Lung (tissue), 12 donors: ENCODE results near the gene SMARCC2. TPM values are rescaled to one million over a fixed set of nuclear protein-coding genes. Genes with fewer than 3 reads are reported as not detected.

ENCODE experiments used
- ATAC-seq: fragments of 200-7000 bp; cut with Tn5 transposase; one replicate; pipeline ENCODE4 v1.9.1; 2020; ENCODE audit warnings: moderate number of reproducible peaks; ENCODE audit not compliant: insufficient read depth, low FRiP score
- DNase-seq, 3 donors: peaks; one replicate each; pipeline ENCODE4 v3.0.0-alpha.2; 2013 to 2017
- H3K27ac ChIP-seq, 2 donors: one replicate each; pipeline ENCODE4 v1.5.1; 2013; ENCODE audit warnings: mild to moderate bottlenecking in 2 of 2, moderate library complexity in 2 of 2, control low read depth in 1 of 2, inconsistent platforms in 1 of 2, low read depth in 1 of 2, low read length in 1 of 2
- H3K27me3 ChIP-seq, 3 donors: one replicate each; pipeline ENCODE4 v1.5.1; 2013; ENCODE audit warnings: low read length in 2 of 3; ENCODE audit not compliant: control insufficient read depth in 3 of 3, insufficient read depth in 3 of 3
- H3K36me3 ChIP-seq, 4 donors: one replicate each; pipeline ENCODE4 v1.5.1; 2013; ENCODE audit warnings: low read length in 4 of 4, mild to moderate bottlenecking in 1 of 4, moderate library complexity in 1 of 4; ENCODE audit not compliant: control insufficient read depth in 4 of 4, insufficient read depth in 4 of 4
- H3K4me1 ChIP-seq, 5 donors: one replicate each; pipeline ENCODE4 v1.5.1; 2013; ENCODE audit warnings: low read length in 5 of 5, mild to moderate bottlenecking in 2 of 5, moderate library complexity in 1 of 5; ENCODE audit not compliant: control insufficient read depth in 5 of 5, insufficient read depth in 5 of 5
- H3K4me3 ChIP-seq: one replicate; pipeline ENCODE4 v1.5.1; 2013; ENCODE audit warnings: mild to moderate bottlenecking, control low read depth, moderate library complexity
- H3K9ac ChIP-seq, 2 donors: one replicate each; pipeline ENCODE4 v1.5.1; 2013; ENCODE audit warnings: low read length in 2 of 2, control low read depth in 1 of 2; ENCODE audit not compliant: insufficient read depth in 1 of 2
- H3K9me3 ChIP-seq, 4 donors: one replicate each; pipeline ENCODE4 v1.5.1; 2013; ENCODE audit warnings: low read length in 3 of 4, mild to moderate bottlenecking in 1 of 4, moderate library complexity in 1 of 4; ENCODE audit not compliant: control insufficient read depth in 4 of 4, insufficient read depth in 3 of 4
- WGBS, 2 donors: extraction: QIAGEN DNeasy Blood & Tissue Kit; methylation state at CpG; one replicate each; pipeline ENCODE4 v1.1.7; 2013; 5-methylcytosine and 5-hydroxymethylcytosine counted together
- polyA plus RNA-seq, 2 donors: library from polyadenylated mRNA; stranded (reverse); fragments of 200-250 nt; gene quantifications; one replicate each; pipeline ENCODE4 v1.2.1, GENCODE V29; 2013
- total RNA-seq, 2 donors: library from RNA; depleted of rRNA in 1 of 2; stranded (reverse); fragments of >200 nt in 1 of 2; gene quantifications; one replicate each; pipeline ENCODE4 v1.2.1, GENCODE V29; 2014 to 2021
- TF ChIP-seq, protein P1 (sequence below): IDR thresholded peaks from 2 replicates; pipeline ENCODE4 v1.5.1; 2012; ENCODE audit warnings: mild to moderate bottlenecking; ENCODE audit errors: control extremely low read depth, extremely low read depth
- donor health status: control.
- donor health status: control.
- donor health status: Bipolar disorder and iron deficiency.
- donor health status: healthy.
- donor health status: DM: yes; HTN: yes; CAD: no.

Gene SMARCC2
- total and polyA plus RNA-seq, 4 donors = 23.9 to 97.5 (median 47.7) TPM

DNA sequence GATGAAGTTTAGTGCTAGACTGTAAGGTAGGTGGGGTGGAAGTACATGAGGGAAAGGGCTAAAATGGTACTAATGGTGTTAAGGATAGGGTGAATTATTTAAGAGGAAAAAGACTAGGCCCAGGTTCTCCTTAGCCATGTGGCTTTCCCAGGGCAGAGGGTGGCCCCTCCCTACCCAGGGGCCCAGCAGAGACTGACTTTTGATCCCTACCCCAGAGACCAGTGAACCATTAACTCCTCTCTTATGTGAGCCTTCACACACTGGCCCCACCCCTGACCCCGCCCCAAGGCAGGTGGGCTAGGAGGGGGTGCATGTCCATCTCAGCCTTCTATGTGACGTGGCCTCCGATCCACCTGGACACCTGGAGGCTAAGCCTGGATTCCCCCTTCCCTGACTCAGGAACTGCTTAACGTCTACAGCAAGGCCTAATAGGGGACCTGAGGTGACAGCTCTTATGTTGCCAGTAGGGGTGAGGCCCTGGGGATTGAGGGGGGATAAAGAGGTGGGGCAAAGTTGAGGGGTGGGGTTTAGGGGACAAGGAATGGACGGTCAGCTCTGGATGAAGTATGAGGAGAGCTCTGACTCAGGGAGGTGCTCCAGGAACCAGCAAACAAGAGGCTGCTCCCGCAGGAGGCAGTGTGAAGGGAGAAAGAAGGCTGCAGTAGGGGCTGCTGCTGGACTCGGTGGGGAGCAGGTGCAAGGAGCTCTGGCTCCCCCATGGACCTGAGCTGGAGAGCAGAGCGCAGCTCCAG, 41.3 kb upstream of the SMARCC2 start:
- Histone ChIP-seq H3K9ac (no peak overlapping the region), H3K27ac (no peak overlapping the region), H3K27me3 (no peaks in the 10 kb centered on the region), H3K4me1 (peaks cover 0 to 4% (median 0%) of the 10 kb centered on the region in 5 donors), H3K36me3 (peaks cover 0 to 3% (median 0%) of the 10 kb centered on the region in 4 donors), H3K9me3 (no peaks in the 10 kb centered on the region), H3K4me3 (no peak overlapping the region)
- TF ChIP-seq, protein P1, sequence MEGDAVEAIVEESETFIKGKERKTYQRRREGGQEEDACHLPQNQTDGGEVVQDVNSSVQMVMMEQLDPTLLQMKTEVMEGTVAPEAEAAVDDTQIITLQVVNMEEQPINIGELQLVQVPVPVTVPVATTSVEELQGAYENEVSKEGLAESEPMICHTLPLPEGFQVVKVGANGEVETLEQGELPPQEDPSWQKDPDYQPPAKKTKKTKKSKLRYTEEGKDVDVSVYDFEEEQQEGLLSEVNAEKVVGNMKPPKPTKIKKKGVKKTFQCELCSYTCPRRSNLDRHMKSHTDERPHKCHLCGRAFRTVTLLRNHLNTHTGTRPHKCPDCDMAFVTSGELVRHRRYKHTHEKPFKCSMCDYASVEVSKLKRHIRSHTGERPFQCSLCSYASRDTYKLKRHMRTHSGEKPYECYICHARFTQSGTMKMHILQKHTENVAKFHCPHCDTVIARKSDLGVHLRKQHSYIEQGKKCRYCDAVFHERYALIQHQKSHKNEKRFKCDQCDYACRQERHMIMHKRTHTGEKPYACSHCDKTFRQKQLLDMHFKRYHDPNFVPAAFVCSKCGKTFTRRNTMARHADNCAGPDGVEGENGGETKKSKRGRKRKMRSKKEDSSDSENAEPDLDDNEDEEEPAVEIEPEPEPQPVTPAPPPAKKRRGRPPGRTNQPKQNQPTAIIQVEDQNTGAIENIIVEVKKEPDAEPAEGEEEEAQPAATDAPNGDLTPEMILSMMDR = no peak
- DNase-seq (no peak), ATAC-seq (no peak)
- WGBS, 2 donors = 74 to 87% methylated on average over 8 of the region's 8 CpGs

DNA sequence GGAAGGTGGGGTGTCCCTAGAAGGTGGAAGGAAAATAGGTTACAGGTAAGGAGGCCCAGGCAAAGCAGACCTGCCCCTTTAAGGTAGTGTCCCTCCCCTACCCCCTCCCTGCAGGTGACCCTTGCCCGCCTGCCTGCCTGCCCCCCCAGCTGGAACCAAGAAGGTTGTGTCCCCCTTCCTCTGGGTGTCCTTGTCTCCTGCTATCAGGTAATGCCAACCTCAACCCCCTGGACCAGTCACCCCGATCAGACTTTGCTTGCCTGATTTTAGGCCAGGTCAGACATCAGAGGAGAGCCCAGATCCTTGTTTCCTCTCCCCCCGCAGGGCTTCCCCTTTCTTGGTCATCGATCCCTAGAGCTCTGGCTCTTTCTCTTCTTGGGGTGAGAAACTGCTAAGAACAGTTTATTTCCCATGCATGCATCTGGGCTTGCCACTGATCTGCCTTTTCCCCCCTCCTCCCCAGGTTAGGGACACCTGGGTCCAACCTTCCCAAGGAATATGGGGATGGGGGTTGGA, 40.7 kb upstream of the SMARCC2 start, which contains the start of gene SLC39A5:
SLC39A5 (plus strand) TSS at position 136 of the 516 bp plus-strand sequence. CDS start 1,224 bp downstream, outside the sequence.
- no peak within 1 kb of the TSS for H3K27ac ChIP-seq
- ATAC-seq (no peak), DNase-seq (no peak)
- WGBS, 2 donors = 54 to 71% methylated on average over 4 of the region's 4 CpGs
- peaks cover 0 to 4% (median 4%) of the 10 kb centered on the region in 5 donors for H3K4me1 ChIP-seq
- no peak within 1 kb of the TSS for H3K9ac ChIP-seq
- H3K9me3 ChIP-seq = no peaks in the 10 kb centered on the region
- H3K4me3 ChIP-seq = no peak within 1 kb of the TSS
- peaks cover 0 to 3% (median 0%) of the 10 kb centered on the region in 4 donors for H3K36me3 ChIP-seq
- H3K27me3 ChIP-seq = no peaks in the 10 kb centered on the region
- TF ChIP-seq, protein P1 = no peak

DNA sequence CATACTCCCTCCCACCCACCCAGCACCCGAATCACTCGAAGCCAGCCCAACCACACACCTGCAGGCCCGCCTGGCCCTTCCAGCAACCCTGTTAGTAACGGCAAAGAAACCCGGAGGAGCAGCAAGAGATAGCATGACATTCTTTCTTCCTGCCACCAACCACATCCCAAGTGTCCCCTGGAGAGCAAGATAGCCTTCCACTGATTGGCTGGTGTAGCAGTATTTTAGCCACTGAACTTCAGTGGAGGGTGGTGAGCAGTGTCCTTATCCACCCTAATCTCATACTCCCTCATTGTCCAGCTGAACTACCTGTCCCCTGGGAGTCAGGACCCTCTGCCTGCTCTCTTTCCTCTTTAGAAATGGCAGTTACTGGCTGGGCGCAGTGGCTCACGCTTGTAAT, 39.8 kb upstream of the SMARCC2 start:
- no peak overlapping the region for H3K27ac ChIP-seq
- no peak overlapping the region for H3K4me3 ChIP-seq
- no peaks in the 10 kb centered on the region for H3K27me3 ChIP-seq
- ATAC-seq (no peak), DNase-seq (no peak)
- WGBS, 2 donors = 94 to 95% methylated on average over 7 of the region's 7 CpGs
- H3K4me1 ChIP-seq = peaks cover 0 to 8% (median 4%) of the 10 kb centered on the region in 5 donors
- H3K9ac ChIP-seq = no peak overlapping the region
- TF ChIP-seq, protein P1 = no peak
- H3K36me3 ChIP-seq = peaks cover 0 to 3% (median 0%) of the 10 kb centered on the region in 4 donors
- no peaks in the 10 kb centered on the region for H3K9me3 ChIP-seq
